Esophagus muscularis mucosa (tissue), 4 donors: ENCODE data around the gene DBR1. TPM values are rescaled to one million over a fixed set of nuclear protein-coding genes. Genes with fewer than 3 reads are reported as not detected.
"Not testable (repeated sequence)": the region's sequence is repeated elsewhere in the genome, so short reads cannot be mapped to it uniquely, and the experiment has no call there.

Source experiments
- DNase-seq: peaks from one replicate; pipeline ENCODE4 v3.0.0-alpha.2; 2017; ENCODE audit errors: extremely low spot score
- H3K27ac ChIP-seq, 4 donors: fragments of 200-600 bp; sonication (generic); replicated peaks in 1 of 4; 1 replicate in 3 of 4; 2 replicates in 1 of 4; pipeline ENCODE4 v1.5.1; 2016 to 2019; ENCODE audit warnings: mild to moderate bottlenecking in 1 of 4
- H3K27me3 ChIP-seq, 4 donors: fragments of 200-600 bp; sonication (generic); one replicate each; pipeline versions ENCODE4 v1.5.1 to v1.6.0; 2016 to 2019
- H3K36me3 ChIP-seq, 4 donors: fragments of 200-600 bp; sonication (generic); one replicate each; pipeline ENCODE4 v1.5.1; 2016 to 2019
- H3K4me1 ChIP-seq, 4 donors: fragments of 200-600 bp; sonication (generic); one replicate each; pipeline ENCODE4 v1.5.1; 2016 to 2019
- H3K4me3 ChIP-seq, 4 donors: fragments of 200-600 bp; sonication (generic); 1 replicate in 2 of 4; 2 replicates in 2 of 4; pipeline ENCODE4 v1.5.1; 2016 to 2019; ENCODE audit warnings: mild to moderate bottlenecking in 4 of 4, moderate library complexity in 1 of 4
- H3K9me3 ChIP-seq, 4 donors: fragments of 200-600 bp; sonication (generic); 1 replicate in 3 of 4; 2 replicates in 1 of 4; pipeline ENCODE4 v1.5.1; 2016 to 2019
- CTCF ChIP-seq, 3 experiments: fragments of 200-600 bp in 2 of 3; fragments of 450-650 bp in 1 of 3; sonication (generic) in 2 of 3; IDR thresholded peaks; one replicate each; pipeline ENCODE4 v1.5.1; 2017 to 2019; ENCODE audit warnings: antibody characterized with exemption in 3 of 3, mild to moderate bottlenecking in 2 of 3, moderate library complexity in 1 of 3
- EP300 ChIP-seq: sonication (generic); formaldehyde crosslinking; IDR thresholded peaks from one replicate; pipeline ENCODE4 v1.6.1; 2017; ENCODE audit warnings: antibody characterized with exemption
- POLR2A ChIP-seq: fragments of 450-650 bp; IDR thresholded peaks from one replicate; pipeline ENCODE4 v1.6.1; 2017; ENCODE audit warnings: antibody characterized with exemption, moderate library complexity, mild to moderate bottlenecking, low read depth
- POLR2AphosphoS5 ChIP-seq, 2 donors: sonication (generic); formaldehyde crosslinking; IDR thresholded peaks; one replicate each; pipeline ENCODE4 v1.6.1; 2017; ENCODE audit warnings: antibody characterized with exemption in 2 of 2
- WGBS: methylation state at CpG from one replicate; pipeline ENCODE4 v1.1.5; 2018; 5-methylcytosine and 5-hydroxymethylcytosine counted together
- intact Hi-C: fragments of 100-400 bp; cut with DNase I; formaldehyde crosslinking; loops from one replicate; pipeline ENCODE4 v1.15.1; 2023
- total RNA-seq, 4 donors: library from RNA; depleted of rRNA; stranded (reverse); fragments of >200 nt; gene quantifications; one replicate each; pipeline versions ENCODE4 v1.1.0 to v1.2.1, GENCODE V29; 2016

The DBR1 gene
- total RNA-seq, 4 donors from 2014 or later = 10.4 to 12.7 (median 11.7) TPM

- no peak for DNase-seq
- no peak overlapping the region for H3K27ac ChIP-seq
- no peaks in the 10 kb centered on the region for H3K4me1 ChIP-seq
- intact Hi-C loops = no loop called here
- no peaks in the 10 kb centered on the region for H3K27me3 ChIP-seq
- TF ChIP-seq EP300 = no peak
- no peak for TF ChIP-seq POLR2AphosphoS5 (IDR thresholded peaks at IDR 0.05)
- no peak for TF ChIP-seq POLR2A
- no peak overlapping the region for H3K4me3 ChIP-seq
- H3K36me3 ChIP-seq = peaks cover 17 to 26% (median 25%) of the 10 kb centered on the region in 4 donors
- WGBS = 95% methylated on average over 4 of the region's 4 CpGs
- H3K9me3 ChIP-seq = no peaks in the 10 kb centered on the region
These were observed 17.0 kb downstream of the DBR1 start for GRCh38 chr3:138157743-138158142.

- TF ChIP-seq POLR2AphosphoS5 (IDR thresholded peaks at IDR 0.05) = no peak
These were observed 20.2 kb downstream of the DBR1 start for GRCh38 chr3:138154534-138154933.

GRCh38 chr3:138148503-138148902 is 26.2 kb downstream of the DBR1 start:
- Histone ChIP-seq H3K4me1 (no peaks in the 10 kb centered on the region), H3K27me3 (no peaks in the 10 kb centered on the region), H3K27ac (no peak overlapping the region), H3K4me3 (no peak overlapping the region), H3K36me3 (no peaks in the 10 kb centered on the region), H3K9me3 (no peaks in the 10 kb centered on the region)
- no peak for DNase-seq
- intact Hi-C loops = no loop called here
- no peak for TF ChIP-seq POLR2AphosphoS5 (IDR thresholded peaks at IDR 0.05)
- no peak for TF ChIP-seq POLR2A
- no peak for TF ChIP-seq EP300
- no peak for TF ChIP-seq CTCF (IDR thresholded peaks at IDR 0.05)
- WGBS = 77% methylated on average over 4 of the region's 4 CpGs

More at GRCh38 chr3:138154534-138154933, 20.2 kb downstream of the DBR1 start:
- Histone ChIP-seq H3K9me3 (no peaks in the 10 kb centered on the region), H3K4me1 (no peaks in the 10 kb centered on the region), H3K4me3 (no peak overlapping the region), H3K27ac (no peak overlapping the region), H3K27me3 (no peaks in the 10 kb centered on the region), H3K36me3 (no peaks in the 10 kb centered on the region)
- no peak for DNase-seq
- intact Hi-C loops = no loop called here

GRCh38 chr3:138142181-138142580 is 32.5 kb downstream of the DBR1 start:
- H3K4me1 ChIP-seq, H3K4me3 ChIP-seq, H3K27ac ChIP-seq, H3K27me3 ChIP-seq, DNase-seq, H3K9me3 ChIP-seq, H3K36me3 ChIP-seq, intact Hi-C loops: not testable (repeated sequence)
- WGBS = 95% methylated on average over 3 of the region's 3 CpGs

- H3K36me3 ChIP-seq = no peaks in the 10 kb centered on the region
- no peaks in the 10 kb centered on the region for H3K4me1 ChIP-seq
- H3K27me3 ChIP-seq = no peaks in the 10 kb centered on the region
- TF ChIP-seq EP300 = no peak
- no peak for TF ChIP-seq POLR2AphosphoS5 (IDR thresholded peaks at IDR 0.05)
- no peak for TF ChIP-seq CTCF (IDR thresholded peaks at IDR 0.05)
- TF ChIP-seq POLR2A = no peak
- no peak overlapping the region for H3K27ac ChIP-seq
- no peak for DNase-seq
- no peak overlapping the region for H3K4me3 ChIP-seq
- intact Hi-C loops = no loop called here
- no peaks in the 10 kb centered on the region for H3K9me3 ChIP-seq
These were observed 33.8 kb downstream of the DBR1 start for GRCh38 chr3:138140940-138141339.

- WGBS = 83% methylated on average over 2 of the region's 2 CpGs
- no peaks in the 10 kb centered on the region for H3K36me3 ChIP-seq
- H3K4me1 ChIP-seq = no peaks in the 10 kb centered on the region
- H3K9me3 ChIP-seq = no peaks in the 10 kb centered on the region
- TF ChIP-seq POLR2AphosphoS5 (IDR thresholded peaks at IDR 0.05) = no peak
- no peak for TF ChIP-seq EP300
- no peak for TF ChIP-seq POLR2A
- TF ChIP-seq CTCF (IDR thresholded peaks at IDR 0.05) = no peak
- no peaks in the 10 kb centered on the region for H3K27me3 ChIP-seq
- no peak overlapping the region for H3K4me3 ChIP-seq
- intact Hi-C loops = no loop called here
- H3K27ac ChIP-seq = no peak overlapping the region
- DNase-seq = no peak
These were observed 35.0 kb downstream of the DBR1 start for GRCh38 chr3:138139691-138140090.
